Left colon (tissue), 2 donors: ENCODE results near the gene CHKA. TPM values are rescaled to one million over a fixed set of nuclear protein-coding genes. Genes with fewer than 3 reads are reported as not detected.

ENCODE experiments used
- ATAC-seq: fragments of 200-7000 bp; cut with Tn5 transposase; one replicate; pipeline ENCODE4 v1.9.1; 2020; ENCODE audit warnings: mild to moderate bottlenecking, moderate library complexity
- DNase-seq, 2 donors: peaks; one replicate each; pipeline ENCODE4 v3.0.0-alpha.2; 2020
- intact Hi-C, 2 donors: fragments of 100-400 bp; cut with DNase I in 1 of 2; cut with micrococcal nuclease in 1 of 2; formaldehyde crosslinking; loops; one replicate each; pipeline versions ENCODE4 v1.11.2 to v1.14.0; 2022; cut with DNase I, micrococcal nuclease
- total RNA-seq, 2 donors: library from RNA; stranded (reverse); fragmentation: NEBNext Ultra II Directional; extraction: Animal tissue kit (Norgen Biotek cat#: 25700); gene quantifications; one replicate each; pipeline ENCODE4 v1.2.1, GENCODE V29; 2021
- donor health status: DM: no; HTN: no; CAD: no.
- donor health status: DM: yes; HTN: yes; CAD: no.

CHKA gene
- total RNA-seq, 2 donors from 2014 or later = 47.6 to 87.4 TPM

DNA sequence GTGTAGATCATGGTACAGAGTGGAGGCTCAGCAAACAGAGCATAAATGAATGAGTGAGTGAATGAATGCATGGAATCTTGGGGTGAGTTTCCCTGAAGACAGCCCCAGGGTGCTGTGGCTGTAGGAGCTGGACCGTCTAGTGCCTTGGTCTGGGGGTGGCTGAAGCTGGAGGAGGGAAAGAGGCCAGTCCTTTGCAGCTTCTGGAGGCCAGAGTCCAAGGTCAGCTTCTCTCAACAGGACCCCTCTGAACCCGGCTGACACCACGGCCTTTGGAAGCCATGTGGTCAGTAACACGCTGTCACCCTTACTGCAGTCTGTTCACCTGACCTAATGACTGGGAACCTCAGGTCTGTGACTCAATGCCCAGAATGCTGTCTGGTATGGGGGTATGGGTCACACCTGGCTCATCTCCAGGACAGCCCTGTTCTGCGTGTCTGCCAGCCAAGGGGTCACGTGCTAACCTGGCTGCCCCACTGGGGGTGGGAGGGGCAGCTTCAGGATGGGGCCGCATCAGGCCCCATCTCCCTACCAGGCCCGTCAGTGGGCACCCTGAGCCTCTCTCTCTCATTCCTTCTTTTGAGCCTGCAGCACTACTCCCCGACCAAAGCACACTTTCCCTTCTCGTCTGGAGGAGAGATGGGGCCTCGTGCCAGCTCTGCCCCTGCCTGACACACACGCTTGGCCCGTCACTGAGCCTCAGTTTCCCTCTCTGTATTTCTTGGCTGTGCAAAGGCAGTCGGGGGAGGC is 24.1 kb upstream of the CHKA start:
- DNase-seq (no peak), ATAC-seq (no peak)
- intact Hi-C loops = no loop called here

DNA sequence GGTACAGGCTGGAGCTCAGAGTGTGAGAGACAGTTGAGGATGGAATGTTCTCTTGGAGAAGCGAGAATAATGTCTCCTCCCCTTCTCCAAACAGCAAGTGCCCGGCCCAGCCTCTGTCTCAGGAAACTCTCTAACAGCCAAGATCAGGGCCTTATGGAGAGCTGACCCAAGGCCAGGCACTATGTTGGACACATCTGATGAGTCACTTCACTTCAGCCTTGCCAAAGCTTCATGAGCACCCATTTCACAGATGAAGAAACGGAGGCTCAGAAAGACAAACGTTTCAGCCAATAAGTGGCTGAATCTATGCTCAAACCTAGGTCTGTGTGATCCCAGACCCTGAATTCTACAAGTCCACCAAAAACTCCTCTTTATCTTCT is 22.1 kb upstream of the CHKA start:
- DNase-seq = no peak
- no peak for ATAC-seq
- intact Hi-C loops = no loop called here

DNA sequence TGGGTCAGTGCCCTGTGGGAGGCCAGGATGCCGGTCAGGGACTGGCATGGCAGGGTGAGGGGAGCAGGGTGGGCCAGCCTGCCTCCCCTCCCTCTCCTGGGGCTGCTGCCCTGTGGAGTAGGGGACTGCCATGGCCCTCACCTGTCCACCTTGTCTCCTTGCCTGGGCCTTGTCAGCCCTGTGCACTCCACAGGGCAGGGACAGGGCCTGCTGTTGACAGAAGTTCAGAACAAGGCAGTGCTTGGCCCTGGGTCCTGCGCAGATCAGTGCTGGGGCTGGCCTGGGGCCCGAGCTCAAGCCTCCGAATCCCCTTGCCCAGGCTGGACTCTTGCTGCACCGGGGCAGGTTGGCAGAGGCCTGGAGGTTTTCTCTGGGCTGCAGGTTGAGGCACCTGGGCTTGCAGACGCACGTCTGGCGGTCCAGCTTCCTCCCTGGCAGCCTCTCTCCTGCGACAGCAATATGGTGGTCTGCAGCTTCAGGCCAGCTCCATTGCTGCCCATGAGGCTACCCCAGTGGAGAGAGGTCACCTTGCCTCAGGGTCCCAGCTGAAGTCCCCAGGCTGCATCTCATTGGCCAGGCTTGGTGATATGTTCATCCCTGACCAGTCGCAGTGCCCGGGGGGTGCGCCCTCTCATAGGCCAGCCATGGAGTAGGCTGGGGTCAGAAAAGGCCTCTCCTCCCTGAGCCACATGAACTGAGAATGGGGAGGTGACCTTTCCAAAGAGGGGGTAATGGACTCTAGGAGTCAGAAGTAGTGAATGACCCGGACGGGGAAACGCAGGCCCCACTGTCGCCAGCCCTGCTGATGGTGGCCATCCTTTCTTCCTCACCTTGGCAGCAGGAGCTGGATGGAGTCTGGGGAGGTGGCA is 21.5 kb upstream of the CHKA start:
- no peak for ATAC-seq
- intact Hi-C loops = no loop called here

DNA sequence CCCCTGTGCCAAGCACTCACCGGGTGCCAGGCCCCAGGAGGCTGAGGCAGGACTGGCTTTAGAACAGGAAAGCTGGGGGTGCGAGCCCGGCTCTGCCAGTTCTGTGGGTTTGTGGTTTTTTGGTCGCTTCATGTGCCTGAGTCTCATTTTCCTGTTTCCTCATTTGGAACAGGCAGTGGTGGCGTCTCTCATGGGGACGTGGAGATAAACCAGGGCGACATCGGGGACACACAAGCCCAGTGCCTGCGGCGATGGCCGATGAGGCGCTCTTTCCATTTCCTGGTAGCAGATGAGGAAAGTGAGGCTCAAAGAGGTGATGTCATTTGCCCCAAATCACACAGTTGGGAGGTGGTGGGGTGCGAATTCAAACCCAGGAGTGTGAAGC is 20.8 kb upstream of the CHKA start:
- ATAC-seq (no peak), DNase-seq (peak in 1 of 2 donors; percentile 48)
- intact Hi-C loops = no loop called here

More for the DNA sequence above, 21.5 kb upstream of the CHKA start:
- no peak for DNase-seq

DNA sequence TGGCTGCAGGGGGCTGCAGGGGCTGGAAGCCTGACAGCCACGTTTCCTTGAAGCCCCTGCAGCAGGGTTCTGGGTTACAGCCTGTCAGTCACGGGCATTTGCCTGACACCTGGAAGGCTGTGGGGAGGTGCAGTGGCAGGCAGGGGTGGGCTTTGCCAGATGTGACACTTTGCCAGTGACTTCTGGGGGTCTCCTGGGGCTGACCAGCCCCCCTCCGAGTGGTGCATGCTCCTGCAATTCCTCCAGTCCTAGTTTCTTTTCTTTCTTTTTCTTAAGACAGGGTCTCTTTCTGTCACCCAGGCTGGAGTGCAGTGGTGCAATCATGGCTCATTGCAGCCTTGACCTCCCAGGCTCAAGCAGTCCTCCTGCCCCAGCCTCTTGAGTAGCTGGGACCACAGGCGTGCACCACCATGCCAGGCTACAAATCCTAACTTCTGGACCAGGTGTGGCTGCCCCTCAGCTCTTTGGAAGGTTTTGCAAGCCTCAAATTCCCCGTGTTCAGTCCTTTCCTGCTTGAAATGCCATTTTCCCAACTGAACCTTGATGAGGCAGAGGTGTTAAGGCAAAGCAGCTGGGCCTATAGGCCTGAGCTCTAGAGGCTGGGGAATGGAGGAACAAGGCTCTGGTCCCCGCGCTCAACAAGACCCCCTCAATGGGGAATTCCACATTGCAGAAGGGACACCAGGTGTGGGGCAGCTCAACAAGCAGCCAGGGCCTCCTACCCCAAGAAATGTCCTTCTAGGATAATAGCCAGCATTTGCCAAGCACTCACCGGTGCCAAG is 20.2 kb upstream of the CHKA start:
- ATAC-seq (no peak), DNase-seq (peak in 1 of 2 donors; percentile 27)
- intact Hi-C loops = no loop called here

DNA sequence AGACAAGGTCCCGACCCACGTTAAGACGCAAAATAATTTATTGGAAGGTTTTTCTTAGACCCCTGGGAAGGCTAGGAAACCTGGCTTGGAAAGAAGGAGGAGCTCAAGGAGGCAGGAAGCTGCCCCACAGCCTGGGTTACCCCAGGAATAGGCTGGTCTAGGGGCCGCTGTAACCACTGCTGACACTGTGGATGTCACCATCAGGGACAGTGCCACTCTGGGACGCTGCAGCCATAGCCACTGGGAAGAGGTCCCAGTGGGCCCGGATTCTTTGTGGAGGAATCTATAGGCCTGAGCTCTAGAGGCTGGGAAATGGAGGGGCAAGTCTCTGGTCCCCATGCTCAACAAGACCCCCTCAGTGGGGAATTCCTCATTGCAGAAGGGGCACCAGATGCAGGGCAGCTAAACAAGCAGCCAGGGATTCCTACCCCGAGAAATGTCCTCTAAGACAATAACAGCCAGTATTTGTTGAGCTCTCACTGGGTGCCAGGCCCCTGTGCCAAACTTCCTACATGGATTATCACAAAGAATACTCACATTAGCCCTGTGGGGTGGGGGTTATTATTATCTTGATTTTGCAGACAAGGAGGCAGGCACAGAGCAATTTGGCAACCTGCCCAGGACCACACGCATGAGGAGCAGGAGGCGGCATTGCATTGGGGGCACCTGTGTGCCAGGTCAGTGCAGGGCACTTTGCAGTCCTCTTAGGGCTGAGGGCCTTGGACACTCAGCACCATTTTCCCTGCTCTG is 19.5 kb upstream of the CHKA start:
- intact Hi-C loops = no loop called here
- ATAC-seq (no peak), DNase-seq (peak in 1 of 2 donors; percentile 21)

DNA sequence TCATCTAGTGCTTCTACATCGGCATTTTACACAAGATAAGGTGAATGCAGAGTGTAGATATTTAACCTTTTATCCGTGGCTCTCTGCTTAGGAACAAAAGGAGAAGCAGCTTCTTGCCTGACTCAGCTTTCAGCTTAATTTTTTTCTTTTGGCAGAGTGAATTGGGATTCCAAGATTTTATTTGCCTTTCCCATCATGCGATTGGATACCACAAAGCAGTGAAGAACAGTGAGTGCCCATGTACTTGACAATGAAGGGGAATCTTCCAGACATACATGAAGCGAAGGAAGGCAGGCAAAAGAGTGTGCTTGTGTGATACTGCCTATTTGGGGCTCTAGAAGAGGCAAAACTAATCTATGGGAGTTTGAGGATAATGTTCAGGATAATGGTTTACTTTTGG is 17.0 kb upstream of the CHKA start:
- ATAC-seq = no peak

DNA sequence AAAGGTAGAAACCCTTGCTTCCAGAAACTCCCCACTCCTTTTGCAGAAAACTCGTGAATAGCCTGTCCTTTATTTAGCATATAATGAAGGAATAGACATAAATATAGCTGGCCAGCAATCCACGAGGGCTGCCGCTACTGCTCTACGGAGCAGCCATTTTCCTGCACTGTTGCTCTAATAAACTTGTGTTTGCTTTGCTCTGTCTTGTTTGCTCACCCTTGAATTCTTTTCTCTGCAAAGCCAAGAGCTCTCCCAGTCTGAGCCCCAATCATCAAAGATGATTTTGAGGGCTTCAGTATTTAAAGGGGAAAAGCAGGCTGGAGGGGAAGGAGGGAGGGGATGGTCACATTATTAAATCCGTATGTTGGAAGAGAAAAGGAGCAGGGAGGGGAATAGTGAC is 16.6 kb upstream of the CHKA start:
- intact Hi-C loops = no loop called here
- no peak for DNase-seq
- ATAC-seq = peak; percentile 82

More for the DNA sequence above, 17.0 kb upstream of the CHKA start:
- intact Hi-C loops = no loop called here
- DNase-seq = no peak

DNA sequence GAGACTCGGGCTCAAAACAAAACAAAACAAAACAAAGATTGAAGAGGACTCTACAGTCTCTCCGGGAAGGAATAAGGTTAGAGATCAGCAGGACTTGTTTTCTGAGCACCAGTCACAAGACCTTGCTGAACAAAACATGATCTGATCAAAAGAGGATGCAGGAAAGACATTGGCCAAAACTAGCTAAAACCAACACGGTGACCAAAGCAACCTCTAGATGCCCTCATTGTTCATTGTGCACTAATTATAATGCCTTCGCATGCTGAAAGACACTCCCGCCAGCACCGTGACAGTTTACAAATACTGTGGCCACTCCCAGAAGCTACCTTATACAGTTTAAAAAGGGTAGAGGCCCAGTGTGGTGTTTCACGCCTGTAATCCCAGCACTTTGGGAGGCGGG is 15.7 kb upstream of the CHKA start:
- intact Hi-C loops = no loop called here
- ATAC-seq = peak; percentile 43
- DNase-seq = no peak

DNA sequence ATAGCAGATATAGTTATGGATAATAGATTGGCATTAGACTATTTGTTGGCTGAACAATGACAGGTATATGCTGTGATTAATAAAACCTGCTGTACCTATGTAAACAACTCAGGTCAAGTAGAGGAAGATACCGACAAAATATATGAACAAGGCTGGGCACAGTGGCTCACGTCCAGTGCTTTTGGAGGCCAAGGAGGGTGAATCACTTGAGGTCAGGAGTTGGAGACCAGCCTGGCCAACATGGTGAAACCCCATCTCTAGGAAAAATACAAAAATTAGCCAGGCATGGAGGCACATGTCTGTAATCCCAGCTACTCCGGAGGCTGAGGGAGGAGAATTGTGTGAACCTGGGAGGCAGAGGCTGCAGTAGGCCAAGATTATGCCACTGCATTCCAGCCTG is 14.0 kb upstream of the CHKA start:
- intact Hi-C loops = no loop called here
- DNase-seq (no peak), ATAC-seq (no peak)

DNA sequence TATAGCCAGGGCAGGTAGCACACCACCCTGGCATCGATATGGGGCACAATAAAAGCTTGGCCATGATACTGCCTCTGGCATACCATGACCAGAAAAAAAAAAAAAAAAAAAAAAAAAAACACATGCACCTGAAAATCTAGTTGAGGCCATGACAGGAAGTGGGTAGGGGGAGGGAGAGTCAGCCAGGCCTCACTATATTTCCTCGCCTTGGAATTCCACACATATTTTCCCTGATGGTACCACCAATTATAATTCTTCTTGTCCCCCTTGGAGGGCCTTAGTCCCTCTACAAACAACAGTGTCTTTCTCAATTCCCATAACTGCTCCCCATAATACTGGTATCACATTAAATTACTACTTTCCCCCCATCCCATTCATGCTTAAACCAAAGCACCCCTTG is 12.6 kb upstream of the CHKA start:
- intact Hi-C loops = no loop called here
- DNase-seq (peak in 1 of 2 donors; percentile 19), ATAC-seq (no peak)

DNA sequence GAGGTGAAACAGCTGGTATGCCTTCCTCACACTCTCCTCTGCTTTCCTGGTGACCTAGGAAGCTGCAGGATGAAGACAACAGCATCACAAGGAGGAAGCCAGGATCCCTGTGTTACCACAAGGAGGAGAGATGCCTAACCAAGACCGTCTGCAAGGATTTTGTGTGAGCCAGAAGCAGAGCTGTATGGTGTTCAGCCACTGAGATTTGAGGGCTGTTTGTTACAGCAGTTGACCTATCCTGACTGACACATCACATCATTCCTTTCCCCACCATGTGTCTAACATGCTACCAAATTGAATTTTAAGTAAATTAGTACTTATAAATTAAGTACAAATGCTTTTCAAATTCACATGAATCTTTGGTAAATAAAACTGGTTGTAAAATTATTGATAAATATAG is 8.9 kb upstream of the CHKA start:
- DNase-seq (no peak), ATAC-seq (no peak)
- intact Hi-C loops = no loop called here

DNA sequence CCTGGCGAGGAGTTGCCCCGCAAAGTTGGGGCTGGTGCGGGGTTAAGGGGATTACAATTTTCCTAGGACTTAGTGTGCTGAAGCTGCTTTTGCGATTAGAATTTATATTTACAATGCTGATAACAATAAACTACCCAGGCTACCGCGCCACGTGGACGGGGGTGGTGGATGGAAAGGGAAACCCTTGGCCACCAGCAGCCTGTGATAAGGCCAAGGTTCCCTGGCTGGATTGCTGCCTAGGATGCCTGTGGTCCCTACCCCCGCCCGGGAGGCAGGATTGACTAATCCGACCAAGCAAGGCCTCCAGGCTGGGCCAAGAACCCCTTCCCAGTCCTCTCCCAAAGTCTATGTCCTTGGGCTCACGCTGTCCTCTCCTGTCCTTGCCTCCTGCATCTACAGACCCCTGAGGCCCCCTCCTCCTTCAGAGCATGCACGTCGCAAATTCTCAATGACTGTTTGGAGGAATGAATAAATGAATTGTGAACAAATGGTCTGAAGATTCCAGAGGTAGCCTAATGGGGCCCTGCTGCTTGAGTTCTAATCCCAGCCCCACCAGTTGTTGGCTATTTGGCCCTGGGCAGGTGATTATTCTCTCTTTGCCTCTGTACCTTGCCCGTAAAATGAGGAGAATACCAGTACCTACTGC is 7.6 kb upstream of the CHKA start:
- DNase-seq = peak; percentile 72 to 76
- ATAC-seq = peak; percentile 77
- intact Hi-C loops = no loop called here

DNA sequence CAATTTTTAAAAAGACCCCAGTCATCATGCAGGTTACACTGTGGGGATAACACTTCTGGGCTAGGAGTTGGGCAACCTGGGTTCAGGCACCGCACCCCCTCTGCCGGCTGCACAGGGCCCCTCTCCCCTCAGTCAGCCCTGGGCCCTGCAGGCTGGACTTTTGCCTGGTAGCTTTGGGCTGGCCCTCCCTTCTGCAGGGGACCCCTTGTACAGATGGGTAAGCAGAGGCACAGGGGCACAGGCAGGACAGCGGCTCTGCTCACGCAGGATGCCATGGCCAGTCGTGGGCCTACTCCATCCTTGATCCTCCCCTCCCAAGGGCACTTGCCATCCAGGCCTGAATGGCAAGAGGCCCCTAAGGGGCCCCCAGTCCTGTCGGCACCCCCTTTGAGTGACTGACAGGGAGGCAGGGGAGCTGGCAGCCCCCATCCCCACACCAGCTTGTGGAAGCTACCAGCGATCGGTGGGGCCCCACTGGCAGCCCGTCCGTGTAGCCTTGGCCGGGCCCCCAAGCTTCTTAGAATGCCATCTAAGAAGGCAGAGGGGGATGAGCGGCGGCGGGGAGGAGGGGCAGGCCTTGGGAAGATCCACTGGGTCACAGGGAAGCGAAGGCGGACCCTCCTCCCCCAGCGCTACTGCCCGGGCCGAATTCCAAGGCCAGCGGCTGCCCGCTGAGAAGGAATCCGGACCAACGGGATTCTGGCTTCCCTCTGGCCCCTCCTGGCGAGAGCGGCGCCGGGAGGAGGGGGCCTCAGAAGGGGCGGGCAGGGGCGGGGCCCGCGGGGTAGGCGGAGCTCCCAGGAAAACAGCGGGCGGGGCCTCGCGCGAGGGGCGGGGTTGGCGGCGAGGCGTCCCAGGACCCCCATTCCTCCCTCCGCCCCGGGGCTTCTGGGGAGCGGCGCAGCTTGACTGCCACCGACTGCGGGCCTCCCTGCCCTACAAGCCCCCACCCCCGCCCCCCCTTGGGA is 6.8 kb upstream of the CHKA start:
- intact Hi-C loops = no loop called here
- DNase-seq (peak; percentile 63 to 64), ATAC-seq (peak; percentile 65)

DNA sequence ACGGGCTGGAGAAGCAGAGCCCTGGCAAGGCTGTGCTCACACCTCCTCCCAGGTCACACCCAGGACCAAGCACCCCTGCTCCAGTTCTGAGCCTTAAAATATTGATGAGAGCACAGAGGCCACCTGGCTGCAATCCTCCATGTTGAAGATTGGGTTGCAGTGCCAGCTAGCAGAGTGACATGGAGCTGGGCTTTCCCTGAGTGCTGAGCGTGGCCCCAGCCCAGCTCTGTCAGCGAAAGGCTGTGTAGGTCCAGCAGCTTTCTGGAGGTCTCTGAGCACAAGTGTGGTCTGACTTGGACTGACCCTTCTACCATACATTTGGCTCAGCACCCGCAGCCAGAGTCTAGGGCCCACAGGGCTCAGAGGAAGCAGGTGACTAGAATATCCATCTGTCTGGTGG is 4.0 kb upstream of the CHKA start:
- intact Hi-C loops = no loop called here
- ATAC-seq (no peak), DNase-seq (no peak)

DNA sequence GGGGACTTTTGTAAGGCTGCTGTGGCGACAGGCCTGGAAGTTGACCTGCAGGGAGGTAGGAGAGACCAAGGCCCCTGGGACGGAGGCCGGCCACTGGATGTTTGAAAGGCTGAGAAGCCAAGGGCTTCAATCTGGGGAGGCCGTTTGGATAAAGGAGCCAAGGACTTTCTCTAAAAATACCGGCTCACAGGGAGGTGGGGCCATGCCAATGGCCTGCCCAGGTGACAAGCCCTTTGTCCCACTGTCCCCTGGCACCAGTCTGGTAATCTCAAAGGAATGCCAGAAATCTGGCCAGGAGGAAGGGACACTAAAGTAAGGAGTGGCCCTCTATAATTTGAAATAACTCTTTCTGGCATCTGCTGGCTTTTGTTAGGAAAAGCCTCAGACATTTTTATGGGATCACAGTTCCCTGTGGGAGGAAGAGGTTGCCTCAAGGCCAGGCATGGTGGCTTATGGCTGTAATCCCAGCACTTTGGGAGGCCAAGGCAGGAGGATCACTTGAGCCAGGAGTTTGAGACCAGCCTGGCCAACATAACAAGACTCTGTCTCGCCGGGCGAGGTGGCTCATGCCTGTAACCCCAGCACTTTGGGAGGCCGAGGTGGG is 1.9 kb upstream of the CHKA start:
- DNase-seq (peak; percentile 67 to 84), ATAC-seq (peak; percentile 73)
- intact Hi-C loops = no loop called here
